H1 (cell line): ENCODE measurements around the gene LAMP5. TPM values are rescaled to one million over a fixed set of nuclear protein-coding genes. Genes with fewer than 3 reads are reported as not detected.

Experiments
- CTCF ChIA-PET: fragments of 300-600 bp; sonication (Branson Sonifier 250); formaldehyde crosslinking; loops from one replicate; lab custom pipeline; 2021; ENCODE audit not compliant: partially characterized antibody; lab: Charles Lee
- POLR2A ChIA-PET: fragments of 300-600 bp; sonication (Branson Sonifier 250); formaldehyde crosslinking; loops from one replicate; lab custom pipeline; 2021; ENCODE audit warnings: inconsistent platforms; ENCODE audit not compliant: partially characterized antibody; lab: Charles Lee
- DNase-seq, 2 experiments: peaks; one replicate each; pipeline versions ENCODE4 v3.0.0 to v3.0.0-alpha.2; 2010 to 2022; ENCODE audit warnings: low spot score in 2 of 2, low read depth in 1 of 2, mixed read lengths in 1 of 2
- FAIRE-seq: peaks from 2 replicates; lab custom pipeline; 2011; peaks lifted over from hg19 to GRCh38; lab: Jason Lieb, UNC
- H2AFZ ChIP-seq: 2 replicates; pipeline ENCODE4 v1.8.1; 2012; ENCODE audit warnings: low read length, inconsistent platforms
- H2AK5ac ChIP-seq: 2 replicates; pipeline ENCODE4 v1.6.1; 2013; ENCODE audit warnings: low read depth, low read length
- H2BK120ac ChIP-seq: replicated peaks from 2 replicates; pipeline ENCODE3; 2013; ENCODE audit warnings: low read depth, low read length, inconsistent platforms
- H2BK12ac ChIP-seq: 2 replicates; pipeline ENCODE4 v1.6.1; 2013; ENCODE audit warnings: low read depth, low read length
- H2BK15ac ChIP-seq: 2 replicates; pipeline ENCODE4 v1.6.1; 2013; ENCODE audit warnings: low read length
- H2BK20ac ChIP-seq: 2 replicates; pipeline ENCODE4 v1.6.1; 2013; ENCODE audit warnings: low read length
- H2BK5ac ChIP-seq: 2 replicates; pipeline ENCODE4 v1.6.1; 2013; ENCODE audit warnings: low read depth, low read length
- H3K14ac ChIP-seq: 2 replicates; pipeline ENCODE4 v1.6.1; 2013; ENCODE audit warnings: inconsistent platforms; ENCODE audit not compliant: insufficient read length
- H3K18ac ChIP-seq: 2 replicates; pipeline ENCODE4 v1.6.1; 2013; ENCODE audit warnings: low read length; ENCODE audit errors: extremely low read depth
- H3K23ac ChIP-seq: 2 replicates; pipeline ENCODE4 v1.6.1; 2013; ENCODE audit warnings: inconsistent platforms; ENCODE audit not compliant: insufficient read length
- H3K23me2 ChIP-seq: 2 replicates; pipeline ENCODE4 v1.6.1; 2013; ENCODE audit warnings: low read depth, low read length
- H3K27ac ChIP-seq: 2 replicates; pipeline ENCODE4 v1.6.1; 2011; ENCODE audit warnings: low read depth, low read length, inconsistent platforms
- H3K27me3 ChIP-seq, 4 experiments: replicated peaks in 1 of 4; 1 replicate in 1 of 4; 2 replicates in 3 of 4; pipeline versions ENCODE4 v1.6.1 to v1.8.1; 2011 to 2013; ENCODE audit warnings: low read length in 3 of 4, mild to moderate bottlenecking in 3 of 4, inconsistent platforms in 2 of 4, mixed read lengths in 2 of 4, moderate library complexity in 1 of 4; ENCODE audit not compliant: control insufficient read depth in 3 of 4, insufficient read depth in 3 of 4; ENCODE audit errors: extremely low read depth in 1 of 4
- H3K36me3 ChIP-seq, 4 experiments: 2 replicates each; pipeline versions ENCODE4 v1.6.1 to v1.8.1; 2011 to 2013; ENCODE audit warnings: mild to moderate bottlenecking in 4 of 4, low read length in 3 of 4, moderate library complexity in 2 of 4, control low read depth in 1 of 4, inconsistent platforms in 1 of 4; ENCODE audit not compliant: insufficient read depth in 4 of 4, control insufficient read depth in 2 of 4
- H3K4ac ChIP-seq: replicated peaks from 2 replicates; pipeline ENCODE3; 2013; ENCODE audit warnings: low read length, low read depth, mixed read lengths, inconsistent platforms; ENCODE audit not compliant: insufficient read length
- H3K4me1 ChIP-seq, 4 experiments: replicated peaks in 1 of 4; 1 replicate in 1 of 4; 2 replicates in 3 of 4; pipeline versions ENCODE4 v1.6.1 to v1.8.1; 2011 to 2013; ENCODE audit warnings: low read length in 3 of 4, inconsistent platforms in 2 of 4, mixed read lengths in 1 of 4; ENCODE audit not compliant: insufficient read depth in 4 of 4, control insufficient read depth in 3 of 4
- H3K4me2 ChIP-seq, 2 experiments: 2 replicates each; pipeline versions ENCODE4 v1.6.1 to v1.8.1; 2011 to 2013; ENCODE audit warnings: low read depth in 2 of 2, low read length in 2 of 2, control low read depth in 1 of 2, inconsistent platforms in 1 of 2, mild to moderate bottlenecking in 1 of 2; ENCODE audit not compliant: insufficient read depth in 1 of 2
- H3K4me3 ChIP-seq, 4 experiments: fragments of 200-600, 300-600 bp in 1 of 4; sonication (generic), shearing (Covaris generic), sonication (Bioruptor Twin) in 1 of 4; 2 replicates each; pipeline versions ENCODE4 v1.5.1 to v1.8.1; 2011 to 2016; ENCODE audit warnings: low read length in 4 of 4, low read depth in 3 of 4, control low read depth in 2 of 4, inconsistent platforms in 2 of 4, mild to moderate bottlenecking in 2 of 4, mixed read lengths in 1 of 4, moderate library complexity in 1 of 4; ENCODE audit not compliant: insufficient read depth in 2 of 4; ENCODE audit errors: extremely low read depth in 1 of 4
- H3K56ac ChIP-seq: replicated peaks from 2 replicates; pipeline ENCODE3; 2013; ENCODE audit warnings: low read depth, mild to moderate bottlenecking, mixed read lengths, low read length, inconsistent platforms; ENCODE audit not compliant: insufficient read length
- H3K79me1 ChIP-seq: 2 replicates; pipeline ENCODE4 v1.6.1; 2013; ENCODE audit warnings: low read depth, low read length, control low read depth
- H3K79me2 ChIP-seq, 2 experiments: 2 replicates each; pipeline versions ENCODE4 v1.6.1 to v1.8.1; 2012 to 2013; ENCODE audit warnings: low read length in 2 of 2, mild to moderate bottlenecking in 2 of 2, inconsistent platforms in 1 of 2; ENCODE audit not compliant: insufficient read depth in 2 of 2, control insufficient read depth in 1 of 2
- H3K9ac ChIP-seq, 4 experiments: replicated peaks in 1 of 4; 1 replicate in 1 of 4; 2 replicates in 3 of 4; pipeline versions ENCODE4 v1.6.1 to v1.8.1; 2011 to 2013; ENCODE audit warnings: low read depth in 3 of 4, low read length in 3 of 4, control low read depth in 2 of 4, mild to moderate bottlenecking in 2 of 4, moderate library complexity in 2 of 4, inconsistent platforms in 1 of 4; ENCODE audit errors: extremely low read depth in 1 of 4
- H3K9me3 ChIP-seq, 2 experiments: 2 replicates each; pipeline versions ENCODE4 v1.6.1 to v1.8.1; 2012 to 2013; ENCODE audit warnings: mild to moderate bottlenecking in 2 of 2, moderate library complexity in 2 of 2, control low read depth in 1 of 2, inconsistent platforms in 1 of 2, low read depth in 1 of 2, low read length in 1 of 2, mixed read lengths in 1 of 2; ENCODE audit not compliant: insufficient read depth in 2 of 2
- H4K20me1 ChIP-seq, 2 experiments: replicated peaks in 1 of 2; 2 replicates each; pipeline versions ENCODE3 to v1.8.1; 2011 to 2013; ENCODE audit warnings: inconsistent platforms in 2 of 2, low read length in 2 of 2, mild to moderate bottlenecking in 1 of 2; ENCODE audit not compliant: insufficient read depth in 2 of 2, control insufficient read depth in 1 of 2
- H4K5ac ChIP-seq: 2 replicates; pipeline ENCODE4 v1.6.1; 2013; ENCODE audit warnings: low read length, low read depth, mixed read lengths, inconsistent platforms; ENCODE audit not compliant: insufficient read length
- H4K8ac ChIP-seq: 2 replicates; pipeline ENCODE4 v1.8.0; 2013; ENCODE audit warnings: mild to moderate bottlenecking, moderate library complexity, low read length, inconsistent platforms; ENCODE audit not compliant: insufficient read depth; ENCODE audit errors: extremely low read depth
- H4K91ac ChIP-seq: replicated peaks from 2 replicates; pipeline ENCODE3; 2013; ENCODE audit warnings: low read length, mixed read lengths, inconsistent platforms; ENCODE audit not compliant: insufficient read length
- CHD2 ChIP-seq: IDR thresholded peaks from 2 replicates; pipeline ENCODE4 v1.6.1; 2012; ENCODE audit warnings: low read length, improper control_type of control experiment
- FOSL1 ChIP-seq: IDR thresholded peaks from 2 replicates; pipeline ENCODE4 v1.6.1; 2011; ENCODE audit warnings: mild to moderate bottlenecking, low read depth, low read length, moderate library complexity; ENCODE audit not compliant: insufficient read depth
- HDAC2 ChIP-seq, 2 experiments: fragments of 300-600 bp in 1 of 2; sonication (generic) in 1 of 2; IDR thresholded peaks; 2 replicates each; pipeline ENCODE4 v1.6.1; 2011 to 2012; ENCODE audit warnings: low read depth in 2 of 2, low read length in 2 of 2, mild to moderate bottlenecking in 2 of 2, moderate library complexity in 2 of 2, borderline replicate concordance in 1 of 2, inconsistent platforms in 1 of 2
- JUND ChIP-seq: IDR thresholded peaks from 2 replicates; pipeline ENCODE4 v1.6.1; 2011; ENCODE audit warnings: mild to moderate bottlenecking, improper control_type of control experiment, low read length
- KDM1A ChIP-seq: fragments of 200-600, 300-600 bp; sonication (generic); IDR thresholded peaks from 2 replicates; pipeline ENCODE4 v1.7.1; 2016; ENCODE audit warnings: mild to moderate bottlenecking, low read length, borderline replicate concordance
- NANOG ChIP-seq: IDR thresholded peaks from 2 replicates; pipeline ENCODE4 v1.6.1; 2011; ENCODE audit warnings: low read length, low read depth, mild to moderate bottlenecking, inconsistent platforms; ENCODE audit not compliant: insufficient read depth, poor library complexity, severe bottlenecking
- PHF8 ChIP-seq: fragments of 200-600 bp; sonication (generic); conservative IDR thresholded peaks from 2 replicates; pipeline ENCODE4 v1.7.1; 2012; ENCODE audit warnings: low read depth, mild to moderate bottlenecking, inconsistent platforms, low read length, moderate library complexity
- SIX5 ChIP-seq: IDR thresholded peaks from 2 replicates; pipeline ENCODE4 v1.6.1; 2011; ENCODE audit warnings: mild to moderate bottlenecking, low read depth, low read length
- SRF ChIP-seq: IDR thresholded peaks from 2 replicates; pipeline ENCODE4 v1.6.1; 2011; ENCODE audit warnings: mild to moderate bottlenecking, low read depth, low read length, moderate library complexity
- SUZ12 ChIP-seq: fragments of 200-600 bp; sonication (generic); IDR thresholded peaks from 2 replicates; pipeline ENCODE4 v1.6.1; 2012; ENCODE audit warnings: mild to moderate bottlenecking, inconsistent platforms, low read length, moderate library complexity, mixed read lengths
- TAF7 ChIP-seq: optimal IDR thresholded peaks from 2 replicates; pipeline ENCODE3; 2011; ENCODE audit warnings: low read depth, mild to moderate bottlenecking, inconsistent platforms, low read length, moderate library complexity, borderline replicate concordance
- YY1 ChIP-seq: IDR thresholded peaks from 2 replicates; pipeline ENCODE4 v1.6.1; 2011; ENCODE audit warnings: low read depth, mild to moderate bottlenecking, low read length
- ZNF274 ChIP-seq: IDR thresholded peaks from 2 replicates; pipeline ENCODE4 v1.7.0; 2012; ENCODE audit warnings: low read length, borderline replicate concordance; ENCODE audit errors: extremely low read depth
- WGBS, 2 experiments: shearing (Covaris generic) in 1 of 2; methylation state at CpG; one replicate each; pipeline versions ENCODE4 v1.1.6 to v1.1.7; 2013 to 2015; ENCODE audit warnings: low lambda C conversion rate in 2 of 2, mixed read lengths in 2 of 2, inconsistent platforms in 1 of 2, low coverage in 1 of 2, missing lambda C conversion rate in 1 of 2; ENCODE audit not compliant: insufficient replicate concordance in 2 of 2, insufficient coverage in 1 of 2, insufficient read length in 1 of 2; ENCODE audit errors: extremely low coverage in 1 of 2, missing lambda C conversion rate in 1 of 2; 5-methylcytosine and 5-hydroxymethylcytosine counted together
- polyA plus RNA-seq, 7 experiments: library from polyadenylated mRNA; depleted of rRNA in 3 of 7; stranded (reverse) in 5 of 7; unstranded in 2 of 7; fragments of >200 nt in 5 of 7; fragments of 200-250 nt in 2 of 7; gene quantifications; 1 replicate in 5 of 7; 2 replicates in 1 of 7; 4 replicates in 1 of 7; pipeline versions ENCODE4 v1.2.1 to v1.2.3, GENCODE V29; 2011 to 2013; ENCODE audit warnings: missing spikeins in 2 of 7, mixed read lengths in 2 of 7
- total RNA-seq: library from RNA; stranded (reverse); fragmentation: NEBNext Ultra II Directional; extraction: Animal tissue kit (Norgen Biotek cat#: 25700); gene quantifications from 2 replicates; pipeline ENCODE4 v1.2.1, GENCODE V29; 2021
- TF ChIP-seq, protein P1 (sequence below): IDR thresholded peaks from 2 replicates; pipeline ENCODE4 v1.6.1; 2011; ENCODE audit warnings: low read depth, mild to moderate bottlenecking, low read length; ENCODE audit not compliant: insufficient read depth

LAMP5 gene
- total and polyA plus RNA-seq, 2 of the 8 experiments (the other 6 are each of a cell fraction or from before 2014, with no cell fraction given): 0.22 to 1.9 TPM

DNA sequence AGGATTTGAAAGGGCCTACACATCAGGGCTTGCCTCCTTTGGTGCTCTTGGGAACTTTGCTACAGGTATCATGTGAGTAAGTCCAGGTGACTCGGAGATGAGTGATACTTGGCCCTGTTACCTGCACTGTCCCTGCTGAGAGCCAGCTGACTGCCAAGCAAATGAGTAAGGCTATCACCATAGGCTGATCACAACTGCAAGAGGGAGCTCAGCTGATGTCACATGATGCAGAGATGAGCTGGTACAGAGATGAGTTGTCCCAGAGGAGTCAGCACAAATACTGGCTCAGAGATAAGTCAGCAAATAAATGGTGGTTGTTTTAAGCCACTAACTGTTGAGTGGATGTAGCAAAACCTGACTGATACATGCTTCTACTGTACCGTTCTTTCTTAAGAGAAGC is 41.4 kb downstream of the LAMP5 start:
- H4K5ac ChIP-seq: no peak overlapping the region
- CTCF ChIA-PET: interaction anchor here (0.6 to 1.8 kb wide), 2 partner anchors 15 to 54 kb away, joined by 3 to 13 read pairs; no protein-coding TSS in a partner anchor
- H3K27ac ChIP-seq: no peak overlapping the region
- H3K9me3 ChIP-seq: no peaks in the 10 kb centered on the region
- H3K36me3 ChIP-seq: no peaks in the 10 kb centered on the region
- no peak overlapping the region for H4K91ac ChIP-seq
- no peak overlapping the region for H2BK20ac ChIP-seq
- H3K27me3 ChIP-seq: no peaks in the 10 kb centered on the region
- H2AK5ac ChIP-seq: no peak overlapping the region
- FAIRE-seq (peak; percentile 45), DNase-seq (no peak)
- H2AFZ ChIP-seq: no peak overlapping the region
- no peaks in the 10 kb centered on the region for H3K79me1 ChIP-seq
- no peak overlapping the region for H3K9ac ChIP-seq
- 97% methylated on average over 2 of the region's 2 CpGs; no CpG with 5 or more reads in 1 of the 2 experiments for WGBS, 2 experiments
- no peak overlapping the region for H2BK12ac ChIP-seq
- H3K23me2 ChIP-seq: no peaks in the 10 kb centered on the region
- no peak overlapping the region for H3K23ac ChIP-seq
- H2BK5ac ChIP-seq: no peak overlapping the region
- POLR2A ChIA-PET: no interaction called here
- no peak overlapping the region for H3K4me3 ChIP-seq
- H2BK120ac ChIP-seq: no peak overlapping the region
- H4K8ac ChIP-seq: no peak overlapping the region
- H3K4me1 ChIP-seq: no peaks in the 10 kb centered on the region
- H3K4ac ChIP-seq: no peak overlapping the region
- no peaks in the 10 kb centered on the region for H4K20me1 ChIP-seq
- no peak overlapping the region for H3K14ac ChIP-seq
- H3K4me2 ChIP-seq: no peak overlapping the region
- H3K18ac ChIP-seq: no peak overlapping the region
- no peak overlapping the region for H3K56ac ChIP-seq
- H2BK15ac ChIP-seq: no peak overlapping the region
- no peaks in the 10 kb centered on the region for H3K79me2 ChIP-seq
- TF ChIP-seq SRF (no peak), SIX5 (no peak), YY1 (no peak), FOSL1 (no peak), SUZ12 (no peak), CHD2 (no peak), ZNF274 (no peak), NANOG (no peak), JUND (no peak), PHF8 (no peak), TAF7 (no peak), HDAC2 (IDR thresholded peaks at IDR 0.05; ENCODE audit: borderline replicate concordance in 1 of 2, low read depth in 2 of 2, low read length in 2 of 2) (no peak), KDM1A (no peak)
- TF ChIP-seq, protein P1, sequence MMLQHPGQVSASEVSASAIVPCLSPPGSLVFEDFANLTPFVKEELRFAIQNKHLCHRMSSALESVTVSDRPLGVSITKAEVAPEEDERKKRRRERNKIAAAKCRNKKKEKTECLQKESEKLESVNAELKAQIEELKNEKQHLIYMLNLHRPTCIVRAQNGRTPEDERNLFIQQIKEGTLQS: no peak
